ENCODE data around the gene KLF16.

The KLF16 gene

DNA sequence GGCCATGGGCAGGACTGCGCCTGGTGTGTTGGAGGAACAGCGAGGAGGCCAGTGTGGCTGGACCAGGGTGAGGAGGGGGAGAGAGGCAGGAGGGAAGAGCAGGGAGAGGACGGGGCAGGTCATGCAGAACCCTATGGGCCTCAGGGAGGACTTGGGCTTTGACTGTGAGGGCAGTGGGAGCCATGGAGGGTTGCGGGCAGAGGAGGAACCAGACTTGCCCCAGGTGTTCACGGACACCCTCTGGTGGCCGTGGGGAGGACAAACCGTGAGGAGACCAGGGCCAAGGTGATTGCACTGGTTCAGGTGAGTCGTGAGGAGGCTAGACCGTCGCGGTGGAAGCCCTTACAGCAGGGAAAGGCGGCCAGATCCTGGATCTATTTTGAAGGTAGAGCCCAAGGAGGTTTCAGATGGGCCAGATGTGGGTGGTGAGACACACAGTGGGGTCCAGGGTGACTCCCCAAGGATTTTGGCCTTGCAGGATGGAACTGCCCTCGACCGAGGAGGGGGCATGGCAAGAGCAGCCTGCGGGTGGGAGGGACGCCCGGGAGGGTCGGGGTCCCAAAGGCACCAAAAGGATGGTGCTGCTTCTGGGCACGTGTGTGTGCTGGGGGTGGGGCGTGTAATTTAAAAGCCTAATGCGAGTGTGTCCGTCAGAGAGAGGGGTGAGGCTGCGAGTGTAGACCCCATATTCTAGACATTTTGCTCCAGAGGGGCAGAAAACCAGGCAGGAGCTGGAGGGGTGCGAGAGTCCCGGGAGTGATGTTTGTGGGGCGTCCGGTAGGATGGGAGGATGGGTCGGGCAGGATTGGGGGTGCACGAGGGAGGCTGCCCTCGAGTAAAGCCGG is 12.3 kb downstream of the KLF16 start:
- no peaks in the 10 kb centered on the region for H3K27me3 Mint-ChIP-seq

DNA sequence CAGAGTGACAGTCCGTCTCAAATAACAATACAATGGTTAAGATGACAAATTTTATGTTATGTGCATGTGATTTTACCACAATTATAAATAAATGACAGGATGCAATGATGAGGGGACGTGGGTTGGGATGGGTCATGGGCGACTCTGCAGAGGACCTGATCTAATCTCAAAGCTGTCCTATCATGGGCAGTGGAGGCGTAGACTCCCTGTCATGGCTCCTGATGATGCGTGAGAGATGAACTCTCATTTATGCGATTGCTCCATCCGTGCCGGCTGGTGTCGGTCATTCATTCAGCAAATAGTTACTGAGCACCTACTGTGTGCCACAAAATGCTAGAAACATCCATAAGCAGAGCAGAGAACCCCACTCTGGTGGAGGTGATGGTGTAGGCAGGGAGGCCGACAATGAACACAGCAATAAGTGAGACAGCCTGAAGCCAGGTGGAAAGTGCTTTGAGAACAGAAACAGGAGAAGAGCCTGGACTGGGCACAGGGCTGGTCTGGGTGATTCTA is 13.4 kb downstream of the KLF16 start:
- Mint-ChIP-seq H3K4me3 (peak overlapping the region; percentile 26 to 56), H3K27me3 (no peaks in the 10 kb centered on the region), H3K36me3 (peaks cover 18 to 33% of the 10 kb centered on the region in 2 donors), H3K9me3 (no peaks in the 10 kb centered on the region), H3K4me1 (peaks cover 44 to 85% of the 10 kb centered on the region in 2 donors), H3K27ac (peak overlapping the region; percentile 79)
- no peak for ATAC-seq (replicated peaks)
- DNase-seq = no peak

More for the DNA sequence above, 12.3 kb downstream of the KLF16 start:
- peak overlapping the region; percentile 77 for H3K27ac Mint-ChIP-seq
- no peaks in the 10 kb centered on the region for H3K9me3 Mint-ChIP-seq
- no peak for DNase-seq
- H3K4me3 Mint-ChIP-seq = peak overlapping the region; percentile 53 to 56
- peaks cover 43 to 82% of the 10 kb centered on the region in 2 donors for H3K4me1 Mint-ChIP-seq
- no peak for ATAC-seq (replicated peaks)
- H3K36me3 Mint-ChIP-seq = peaks cover 20 to 29% of the 10 kb centered on the region in 2 donors

DNA sequence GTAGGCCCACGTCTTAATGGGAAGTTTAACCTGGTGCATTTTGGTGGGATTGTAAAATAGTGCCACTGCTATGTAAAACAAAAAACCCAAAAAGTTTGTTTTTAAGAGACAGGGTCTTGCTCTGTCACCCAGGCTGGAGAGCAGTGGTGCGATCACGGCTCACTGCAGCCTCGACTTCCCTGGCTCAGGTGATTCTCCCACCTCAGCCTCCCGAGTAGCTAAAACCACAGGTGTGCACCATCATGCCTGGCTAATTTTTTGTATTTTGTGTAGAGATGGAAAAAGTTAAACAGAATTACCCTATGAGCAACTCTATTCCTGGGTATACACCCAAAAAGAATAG is 14.3 kb downstream of the KLF16 start:
- Mint-ChIP-seq H3K27me3 (no peaks in the 10 kb centered on the region), H3K4me1 (peaks cover 45 to 84% of the 10 kb centered on the region in 2 donors)

DNA sequence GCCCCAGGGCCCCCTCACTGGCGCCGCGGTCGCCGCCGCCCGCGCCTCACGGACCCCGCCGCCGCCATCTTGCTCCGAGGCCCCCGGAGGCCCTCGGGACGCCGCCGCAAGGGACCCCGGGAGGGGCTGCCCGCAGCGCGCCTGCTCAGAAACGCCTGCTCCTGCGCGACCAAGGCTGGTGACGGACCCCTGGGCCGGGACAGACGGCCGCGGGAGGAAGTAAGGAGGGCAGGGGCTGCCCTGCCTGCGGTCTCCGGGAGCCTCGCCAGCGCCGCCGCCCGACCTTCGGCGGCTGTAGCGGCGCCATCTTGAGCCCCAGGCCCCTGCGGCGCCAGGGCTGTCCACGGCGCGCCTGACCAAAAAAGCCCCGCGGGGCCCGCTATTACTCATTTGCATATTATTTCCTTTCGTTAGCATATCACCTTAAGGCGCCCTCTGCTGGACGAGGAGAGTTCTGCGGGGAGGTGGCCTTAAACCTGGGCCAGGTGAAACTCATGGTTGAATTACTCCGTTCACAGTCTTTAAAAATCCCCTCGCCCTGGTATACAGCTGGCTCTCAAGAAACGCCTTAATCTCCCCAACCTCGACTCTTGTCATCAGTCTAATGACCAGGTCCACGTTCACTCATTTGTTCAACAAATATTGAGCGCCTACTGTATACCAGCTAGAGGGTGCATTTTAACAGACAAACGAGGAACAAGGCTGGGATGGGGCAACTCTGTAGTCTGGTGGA is 14.8 kb downstream of the KLF16 start, which contains the start of gene REXO1:
Gene REXO1, minus strand, starts transcription at position 85 of the 733 bp plus-strand sequence. CDS start 125 bp downstream, outside the sequence.
- Mint-ChIP-seq H3K27me3 (no peaks in the 10 kb centered on the region), H3K4me1 (peaks cover 45 to 87% of the 10 kb centered on the region in 2 donors), H3K4me3 (peak within 1 kb of the TSS; percentile 91 to 95), H3K9me3 (no peaks in the 10 kb centered on the region), H3K27ac (peak within 1 kb of the TSS; percentile 98), H3K36me3 (peaks cover 20 to 36% of the 10 kb centered on the region in 2 donors)
- peak; percentile 96 for DNase-seq
- peak; percentile 78 to 84 for ATAC-seq (replicated peaks)

More for the DNA sequence above, 14.3 kb downstream of the KLF16 start:
- peak overlapping the region; percentile 79 to 84 for H3K4me3 Mint-ChIP-seq
- H3K9me3 Mint-ChIP-seq = no peaks in the 10 kb centered on the region
- ATAC-seq (replicated peaks) (no peak), DNase-seq (no peak)
- H3K36me3 Mint-ChIP-seq = peaks cover 19 to 37% of the 10 kb centered on the region in 2 donors
- H3K27ac Mint-ChIP-seq = peak overlapping the region; percentile 95

DNA sequence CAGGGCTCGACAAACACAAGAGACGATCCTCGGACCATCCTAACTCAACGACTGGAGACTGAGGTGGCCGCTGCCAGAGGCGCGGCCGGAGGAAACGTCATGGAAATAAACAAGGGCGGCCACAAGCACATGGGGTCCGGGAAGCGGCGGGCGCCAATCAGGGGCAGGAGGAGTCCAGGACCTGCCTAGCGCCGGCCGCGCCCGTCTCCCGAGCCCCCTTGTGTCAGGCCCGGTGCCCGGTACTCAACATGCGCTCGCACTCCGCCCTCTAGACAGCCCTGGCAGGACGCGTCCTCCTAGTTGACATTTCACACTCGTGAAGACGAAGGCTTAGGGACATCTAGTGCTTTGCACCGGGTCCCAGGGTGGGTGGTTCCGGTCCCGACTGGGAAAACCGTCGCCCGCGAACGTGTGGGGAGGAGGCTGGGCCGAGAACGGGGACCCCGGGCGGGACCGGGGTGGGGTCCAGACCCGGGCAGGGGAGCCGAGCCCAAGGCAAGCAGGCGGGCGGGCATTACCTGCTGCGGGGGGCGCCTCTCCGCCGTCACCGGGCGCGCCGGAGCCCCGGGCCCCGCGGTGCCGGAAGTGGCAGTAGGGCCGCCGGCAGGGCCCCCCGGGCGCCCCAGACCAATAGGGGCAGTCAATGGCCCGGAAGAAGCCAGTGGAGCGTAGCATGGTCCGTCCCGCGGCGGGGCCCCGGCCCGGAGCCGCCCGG is 15.5 kb downstream of the KLF16 start:
- Mint-ChIP-seq H3K36me3 (peaks cover 17 to 31% of the 10 kb centered on the region in 2 donors), H3K4me3 (peak overlapping the region; percentile 91 to 95), H3K9me3 (no peaks in the 10 kb centered on the region), H3K4me1 (peaks cover 40 to 83% of the 10 kb centered on the region in 2 donors), H3K27me3 (no peaks in the 10 kb centered on the region), H3K27ac (peak overlapping the region; percentile 98)
- peak; percentile 43 to 45 for ATAC-seq (replicated peaks)
- DNase-seq = no peak

DNA sequence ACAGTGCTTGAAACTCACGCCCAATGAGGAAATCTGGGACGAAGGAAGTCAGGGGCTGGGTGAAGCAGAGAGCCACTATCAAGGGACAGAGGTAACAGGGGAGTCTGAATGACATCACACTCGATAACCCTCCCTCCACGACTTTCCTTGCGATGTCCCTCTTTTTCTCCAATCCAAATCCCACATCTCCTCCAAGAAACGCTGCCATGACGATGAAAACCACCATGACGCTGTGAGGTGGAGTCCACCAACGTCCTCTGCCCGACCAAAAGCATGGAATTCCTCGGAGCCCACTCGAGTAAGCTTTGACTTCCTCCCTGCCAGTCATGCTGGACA is 16.1 kb downstream of the KLF16 start:
- ATAC-seq (replicated peaks) = no peak
- Mint-ChIP-seq H3K4me3 (peak overlapping the region; percentile 91 to 95), H3K36me3 (peaks cover 17 to 31% of the 10 kb centered on the region in 2 donors), H3K27ac (peak overlapping the region; percentile 98), H3K4me1 (peaks cover 40 to 83% of the 10 kb centered on the region in 2 donors), H3K9me3 (no peaks in the 10 kb centered on the region), H3K27me3 (no peaks in the 10 kb centered on the region)
- no peak for DNase-seq

DNA sequence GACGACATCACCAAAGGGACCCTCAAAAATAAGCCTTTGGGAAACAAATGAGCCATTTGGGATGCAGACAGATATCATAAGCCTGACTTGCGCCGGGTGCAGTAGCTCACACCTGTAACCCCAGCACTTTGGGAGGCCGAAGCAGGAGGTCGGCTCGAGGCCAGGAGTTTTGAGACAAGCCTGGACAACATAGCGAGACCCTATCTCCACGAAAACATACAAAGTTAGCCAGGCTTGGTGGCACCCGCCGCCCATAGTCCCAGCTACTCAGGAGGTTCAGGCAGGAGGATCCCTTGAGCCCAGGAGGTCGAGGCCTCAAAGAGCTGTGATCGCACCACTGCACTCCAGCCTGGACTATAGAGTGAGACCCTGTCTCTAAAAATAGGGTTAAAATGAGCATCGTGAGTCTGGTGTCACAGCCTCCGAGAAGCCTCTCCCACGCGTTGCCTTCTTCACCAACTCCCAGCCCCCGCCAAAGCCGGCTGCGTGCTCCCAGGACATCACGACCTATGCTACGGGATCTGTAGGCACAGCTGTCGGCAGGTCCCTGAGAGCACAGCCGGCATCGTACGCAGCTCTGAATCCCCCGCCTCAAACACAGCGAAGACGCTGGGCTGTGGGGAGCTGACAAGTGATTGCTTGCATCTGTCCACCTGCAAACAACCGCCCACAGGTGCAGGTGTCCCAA is 16.7 kb downstream of the KLF16 start:
- no peak for ATAC-seq (replicated peaks)
- DNase-seq = no peak
- Mint-ChIP-seq H3K27ac (peak overlapping the region; percentile 98), H3K27me3 (no peaks in the 10 kb centered on the region), H3K36me3 (peaks cover 17 to 31% of the 10 kb centered on the region in 2 donors), H3K4me3 (peak overlapping the region; percentile 91 to 95), H3K9me3 (no peaks in the 10 kb centered on the region), H3K4me1 (peaks cover 43 to 86% of the 10 kb centered on the region in 2 donors)

DNA sequence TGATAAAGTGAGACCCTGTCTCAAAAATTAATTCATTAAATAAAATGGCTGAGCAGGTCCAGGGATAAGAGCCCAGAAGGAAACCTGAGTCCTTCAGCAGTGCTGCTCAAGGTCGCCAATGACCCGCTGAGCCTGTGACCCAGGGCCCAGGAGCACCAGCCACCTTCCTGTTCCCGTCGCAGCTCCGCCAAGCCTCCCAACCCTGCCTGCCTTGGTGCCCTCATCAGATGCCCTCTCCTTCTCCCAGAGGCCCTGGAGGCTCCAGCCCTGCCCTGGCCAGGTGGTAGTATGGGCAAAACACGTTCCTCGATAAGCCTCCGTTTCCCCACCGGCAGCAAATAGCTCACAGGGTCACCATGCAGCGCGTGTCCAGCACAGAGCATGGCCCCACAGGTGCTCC is 17.7 kb downstream of the KLF16 start:
- Mint-ChIP-seq H3K36me3 (peaks cover 11 to 28% of the 10 kb centered on the region in 2 donors), H3K27me3 (no peaks in the 10 kb centered on the region), H3K4me3 (no peak overlapping the region), H3K9me3 (no peaks in the 10 kb centered on the region), H3K27ac (peak overlapping the region; percentile 57), H3K4me1 (peaks cover 43 to 86% of the 10 kb centered on the region in 2 donors)
- DNase-seq (no peak), ATAC-seq (replicated peaks) (no peak)

DNA sequence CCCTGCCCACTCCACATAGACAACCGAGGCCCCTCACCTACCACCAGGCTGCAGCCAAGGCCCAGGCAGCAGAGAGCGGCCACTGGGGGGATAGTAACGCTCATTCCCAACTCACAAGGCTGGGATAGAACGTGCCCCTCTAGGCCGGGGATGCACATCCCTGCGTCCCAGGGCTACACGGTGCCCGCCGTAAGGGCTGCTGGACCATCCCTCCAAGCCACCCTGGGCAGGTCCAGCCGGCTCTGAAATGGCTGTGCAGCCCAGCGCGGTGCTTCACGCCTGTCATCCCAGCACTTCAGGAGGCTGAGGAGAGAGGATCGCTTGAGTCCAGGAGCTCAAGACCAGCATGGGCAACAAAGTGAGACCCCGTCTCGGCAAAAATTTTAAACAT is 18.3 kb downstream of the KLF16 start:
- no peak overlapping the region for H3K4me3 Mint-ChIP-seq
- ATAC-seq (replicated peaks) = no peak
- peaks cover 45 to 86% of the 10 kb centered on the region in 2 donors for H3K4me1 Mint-ChIP-seq

DNA sequence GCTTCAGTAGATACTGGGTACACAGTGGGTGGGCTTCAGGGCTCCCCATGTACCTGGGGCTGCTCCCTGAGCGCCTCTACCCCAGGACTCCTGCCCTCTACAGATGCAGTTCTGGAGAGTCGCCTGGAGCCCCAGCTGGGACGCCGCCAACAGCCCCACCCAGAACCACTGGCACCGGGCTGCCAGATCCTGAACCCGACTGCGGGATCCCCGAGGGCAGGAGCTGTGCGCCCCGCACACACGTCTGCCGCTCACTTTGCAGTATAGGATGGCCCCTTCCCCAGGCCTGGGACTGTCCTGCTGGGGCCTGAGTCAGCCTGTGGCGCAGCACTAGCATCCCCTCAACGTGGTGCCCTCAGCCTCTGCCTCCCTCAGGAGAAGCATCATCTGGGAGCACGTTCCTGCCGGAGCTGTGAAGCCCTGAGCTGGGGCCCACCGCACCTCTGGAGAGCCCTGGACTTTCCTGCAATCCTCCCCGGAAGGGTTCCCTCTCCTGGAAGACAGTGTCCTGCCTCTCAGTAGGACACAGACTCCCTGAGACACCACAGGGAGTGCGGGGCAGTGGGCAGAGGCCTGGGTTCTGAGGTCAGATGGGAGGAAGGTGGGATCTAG is 18.8 kb downstream of the KLF16 start:
- Mint-ChIP-seq H3K4me1 (peaks cover 47 to 86% of the 10 kb centered on the region in 2 donors), H3K27ac (peak overlapping the region; percentile 37), H3K4me3 (peak overlapping the region in 1 of 2 donors; percentile 11), H3K9me3 (no peaks in the 10 kb centered on the region), H3K36me3 (peaks cover 15 to 28% of the 10 kb centered on the region in 2 donors), H3K27me3 (no peaks in the 10 kb centered on the region)
- ATAC-seq (replicated peaks) (no peak), DNase-seq (no peak)

More for the DNA sequence above, 18.3 kb downstream of the KLF16 start:
- no peak for DNase-seq
- H3K36me3 Mint-ChIP-seq = peaks cover 12 to 30% of the 10 kb centered on the region in 2 donors
- no peaks in the 10 kb centered on the region for H3K27me3 Mint-ChIP-seq
- no peaks in the 10 kb centered on the region for H3K9me3 Mint-ChIP-seq
- H3K27ac Mint-ChIP-seq = no peak overlapping the region

DNA sequence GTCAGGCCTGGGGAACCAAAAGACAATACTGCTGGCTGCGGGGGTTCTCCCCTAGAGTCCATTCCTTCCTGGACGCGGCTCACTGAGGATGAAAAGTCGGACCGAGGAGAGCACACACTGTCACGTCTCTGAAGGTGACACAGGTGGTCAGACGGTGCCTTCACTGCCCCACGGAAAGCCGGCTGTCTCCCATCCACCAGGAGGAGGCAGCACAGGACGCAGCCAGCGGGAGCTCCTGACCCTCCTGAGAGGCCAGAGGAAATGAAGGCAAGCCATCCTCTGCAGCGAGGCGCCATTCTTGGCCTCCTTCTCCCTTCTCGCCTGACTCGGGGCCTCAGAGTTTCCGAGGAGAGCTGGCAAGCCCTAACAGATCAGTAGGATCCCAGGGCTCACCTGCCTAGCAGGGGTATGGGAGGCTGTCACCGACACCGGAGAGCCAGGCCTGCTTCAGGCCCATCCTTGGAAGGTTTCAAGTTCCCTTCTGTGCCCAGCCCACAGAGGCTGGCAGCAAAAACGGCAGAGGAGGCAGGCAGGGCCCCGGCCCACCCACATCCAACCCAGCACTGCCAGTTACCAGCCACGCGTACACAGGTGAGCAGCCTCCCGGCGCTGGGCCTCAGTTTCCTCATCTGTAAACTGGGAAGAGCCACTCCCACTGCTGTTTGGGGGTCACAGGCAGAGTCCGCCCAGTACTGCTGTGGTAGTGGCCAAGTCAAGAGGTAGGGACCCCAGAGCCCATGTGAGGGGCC is 19.6 kb downstream of the KLF16 start:
- Mint-ChIP-seq H3K36me3 (peaks cover 17 to 29% of the 10 kb centered on the region in 2 donors), H3K27ac (peak overlapping the region; percentile 62), H3K27me3 (no peaks in the 10 kb centered on the region), H3K4me3 (no peak overlapping the region), H3K9me3 (no peaks in the 10 kb centered on the region), H3K4me1 (peaks cover 46 to 83% of the 10 kb centered on the region in 2 donors)
- no peak for ATAC-seq (replicated peaks)
- no peak for DNase-seq

DNA sequence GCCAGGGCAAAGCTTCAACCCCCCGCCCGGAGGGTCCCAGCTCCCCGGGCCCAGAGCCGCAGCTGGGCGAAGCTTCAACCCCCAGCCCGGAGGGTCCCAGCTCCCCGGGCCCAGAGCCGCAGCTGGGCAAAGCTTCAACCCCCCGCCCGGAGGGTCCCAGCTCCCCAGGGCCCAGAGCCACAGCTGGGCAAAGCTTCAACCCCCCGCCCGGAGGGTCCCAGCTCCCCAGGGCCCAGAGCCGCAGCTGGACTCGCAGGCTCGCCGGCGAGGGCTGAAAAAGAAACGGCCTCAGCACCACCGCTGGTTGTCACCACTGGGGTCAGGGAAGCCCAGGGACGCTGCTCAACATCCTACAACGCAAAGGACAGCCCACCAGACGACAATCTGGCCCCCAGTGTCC is 20.3 kb downstream of the KLF16 start:
- no peak overlapping the region for H3K27ac Mint-ChIP-seq
- no peaks in the 10 kb centered on the region for H3K9me3 Mint-ChIP-seq
- DNase-seq (no peak), ATAC-seq (replicated peaks) (no peak)
- H3K4me3 Mint-ChIP-seq = no peak overlapping the region
- H3K27me3 Mint-ChIP-seq = no peaks in the 10 kb centered on the region
- peaks cover 17 to 29% of the 10 kb centered on the region in 2 donors for H3K36me3 Mint-ChIP-seq
- peaks cover 46 to 88% of the 10 kb centered on the region in 2 donors for H3K4me1 Mint-ChIP-seq
